Measurements from ENCODE around the gene ZMIZ1. TPM values are rescaled to one million over a fixed set of nuclear protein-coding genes. Genes with fewer than 3 reads are reported as not detected.
A peak's percentile ranks its signal among the peaks of the same experiment; 100 is the strongest.

ZMIZ1 gene
- total and polyA plus RNA-seq, 4 donors, result 3.9 to 19.1 (median 9.8) TPM

DNA sequence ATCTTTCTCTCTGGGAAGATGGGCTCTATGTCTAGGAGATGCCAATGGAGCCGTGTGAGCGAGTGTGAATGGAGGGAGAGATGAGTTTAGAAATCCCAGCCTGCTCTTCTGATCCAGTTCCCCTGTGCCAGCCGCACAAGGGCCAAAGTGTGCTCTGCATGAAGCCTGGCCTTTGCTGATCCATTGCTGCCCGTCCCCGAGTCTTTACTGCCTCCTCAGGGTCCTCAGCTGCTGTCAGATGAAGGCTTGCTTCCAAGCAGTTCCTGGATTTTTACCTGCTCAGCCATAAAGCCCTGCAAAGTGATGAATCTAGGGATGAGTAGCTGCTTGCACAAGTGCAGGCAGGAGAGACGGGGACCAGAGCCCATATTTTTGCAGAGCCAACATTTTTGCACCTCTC lies 115.9 kb downstream of the ZMIZ1 start (continued):
- TF ChIP-seq, protein P1, sequence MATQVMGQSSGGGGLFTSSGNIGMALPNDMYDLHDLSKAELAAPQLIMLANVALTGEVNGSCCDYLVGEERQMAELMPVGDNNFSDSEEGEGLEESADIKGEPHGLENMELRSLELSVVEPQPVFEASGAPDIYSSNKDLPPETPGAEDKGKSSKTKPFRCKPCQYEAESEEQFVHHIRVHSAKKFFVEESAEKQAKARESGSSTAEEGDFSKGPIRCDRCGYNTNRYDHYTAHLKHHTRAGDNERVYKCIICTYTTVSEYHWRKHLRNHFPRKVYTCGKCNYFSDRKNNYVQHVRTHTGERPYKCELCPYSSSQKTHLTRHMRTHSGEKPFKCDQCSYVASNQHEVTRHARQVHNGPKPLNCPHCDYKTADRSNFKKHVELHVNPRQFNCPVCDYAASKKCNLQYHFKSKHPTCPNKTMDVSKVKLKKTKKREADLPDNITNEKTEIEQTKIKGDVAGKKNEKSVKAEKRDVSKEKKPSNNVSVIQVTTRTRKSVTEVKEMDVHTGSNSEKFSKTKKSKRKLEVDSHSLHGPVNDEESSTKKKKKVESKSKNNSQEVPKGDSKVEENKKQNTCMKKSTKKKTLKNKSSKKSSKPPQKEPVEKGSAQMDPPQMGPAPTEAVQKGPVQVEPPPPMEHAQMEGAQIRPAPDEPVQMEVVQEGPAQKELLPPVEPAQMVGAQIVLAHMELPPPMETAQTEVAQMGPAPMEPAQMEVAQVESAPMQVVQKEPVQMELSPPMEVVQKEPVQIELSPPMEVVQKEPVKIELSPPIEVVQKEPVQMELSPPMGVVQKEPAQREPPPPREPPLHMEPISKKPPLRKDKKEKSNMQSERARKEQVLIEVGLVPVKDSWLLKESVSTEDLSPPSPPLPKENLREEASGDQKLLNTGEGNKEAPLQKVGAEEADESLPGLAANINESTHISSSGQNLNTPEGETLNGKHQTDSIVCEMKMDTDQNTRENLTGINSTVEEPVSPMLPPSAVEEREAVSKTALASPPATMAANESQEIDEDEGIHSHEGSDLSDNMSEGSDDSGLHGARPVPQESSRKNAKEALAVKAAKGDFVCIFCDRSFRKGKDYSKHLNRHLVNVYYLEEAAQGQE (IDR thresholded peaks at IDR 0.05), result no peak
- TF ChIP-seq GABPA (IDR thresholded peaks at IDR 0.05 in 1 of 2, conservative IDR thresholded peaks at IDR 0.05 in 1 of 2) (no peak), HNF4G (IDR thresholded peaks at IDR 0.05) (no peak), RAD21 (IDR thresholded peaks at IDR 0.05) (no peak)
- TF ChIP-seq, protein P2, sequence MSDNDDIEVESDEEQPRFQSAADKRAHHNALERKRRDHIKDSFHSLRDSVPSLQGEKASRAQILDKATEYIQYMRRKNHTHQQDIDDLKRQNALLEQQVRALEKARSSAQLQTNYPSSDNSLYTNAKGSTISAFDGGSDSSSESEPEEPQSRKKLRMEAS (IDR thresholded peaks at IDR 0.05), result no peak

DNA sequence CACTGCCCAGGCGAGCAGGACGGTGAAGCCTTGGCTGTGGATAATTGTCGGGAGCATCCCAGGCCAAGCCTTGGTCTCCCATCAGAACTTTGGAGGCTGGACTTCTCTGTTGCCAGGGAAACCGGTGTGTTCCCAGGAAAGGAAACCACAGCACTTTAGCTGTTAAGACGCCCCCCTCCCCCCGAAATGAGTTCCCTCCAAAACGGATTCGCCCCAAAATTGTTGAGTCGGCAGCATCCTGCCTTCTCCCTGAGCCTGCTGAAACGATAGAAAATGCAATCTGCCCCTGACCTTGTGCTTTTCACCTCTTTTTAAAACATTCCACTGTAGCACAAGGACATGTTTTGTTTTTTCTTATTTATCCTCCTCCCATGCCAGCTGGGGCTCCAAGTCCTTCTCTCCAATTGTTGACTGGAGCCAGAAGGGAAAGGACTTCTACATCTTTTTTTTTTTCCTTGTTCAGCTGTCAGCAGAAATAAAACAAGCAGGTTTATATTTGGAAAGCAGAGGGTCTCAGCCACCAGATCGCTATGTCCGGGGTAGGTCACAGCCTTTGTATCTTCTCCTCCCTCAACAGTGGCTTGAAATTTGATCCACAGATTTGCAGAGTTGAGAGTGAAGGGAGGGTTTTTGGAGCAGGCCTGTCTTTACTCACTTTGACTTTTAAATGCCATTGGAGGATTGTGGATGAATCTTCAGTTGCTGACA lies 116.5 kb downstream of the ZMIZ1 start:
- Histone ChIP-seq H3K4me3 (ENCODE audit: low read depth in 1 of 3, low read length in 3 of 3) (no peak overlapping the region), H3K9me3 (ENCODE audit: control insufficient read depth in 4 of 4, low read length in 3 of 4) (no peaks in the 10 kb centered on the region), H3K27ac (ENCODE audit: low read depth in 1 of 2, low read length in 2 of 2) (peak overlapping the region; percentile 15 to 38), H3K27me3 (ENCODE audit: control insufficient read depth in 4 of 4, insufficient read depth in 4 of 4, low read length in 3 of 4) (no peaks in the 10 kb centered on the region), H3K4me1 (ENCODE audit: control insufficient read depth in 4 of 4, insufficient read depth in 4 of 4, low read length in 3 of 4) (peaks cover 20 to 67% (median 54%) of the 10 kb centered on the region in 4 donors), H3K9ac (ENCODE audit: low read depth in 1 of 2, low read length in 2 of 2) (no peak overlapping the region), H3K36me3 (ENCODE audit: control insufficient read depth in 4 of 4, insufficient read depth in 3 of 4, low read depth in 1 of 4, low read length in 3 of 4) (no peaks in the 10 kb centered on the region)
- 53% methylated on average over 12 of the region's 12 CpGs for WGBS
- TF ChIP-seq RXRA (IDR thresholded peaks at IDR 0.05), result peak; percentile 14 to 33
- TF ChIP-seq SP1 (IDR thresholded peaks at IDR 0.05), result peak; percentile 49
- peak; percentile 94 for TF ChIP-seq NR2F2 (IDR thresholded peaks at IDR 0.05)
- TF ChIP-seq, protein P3, sequence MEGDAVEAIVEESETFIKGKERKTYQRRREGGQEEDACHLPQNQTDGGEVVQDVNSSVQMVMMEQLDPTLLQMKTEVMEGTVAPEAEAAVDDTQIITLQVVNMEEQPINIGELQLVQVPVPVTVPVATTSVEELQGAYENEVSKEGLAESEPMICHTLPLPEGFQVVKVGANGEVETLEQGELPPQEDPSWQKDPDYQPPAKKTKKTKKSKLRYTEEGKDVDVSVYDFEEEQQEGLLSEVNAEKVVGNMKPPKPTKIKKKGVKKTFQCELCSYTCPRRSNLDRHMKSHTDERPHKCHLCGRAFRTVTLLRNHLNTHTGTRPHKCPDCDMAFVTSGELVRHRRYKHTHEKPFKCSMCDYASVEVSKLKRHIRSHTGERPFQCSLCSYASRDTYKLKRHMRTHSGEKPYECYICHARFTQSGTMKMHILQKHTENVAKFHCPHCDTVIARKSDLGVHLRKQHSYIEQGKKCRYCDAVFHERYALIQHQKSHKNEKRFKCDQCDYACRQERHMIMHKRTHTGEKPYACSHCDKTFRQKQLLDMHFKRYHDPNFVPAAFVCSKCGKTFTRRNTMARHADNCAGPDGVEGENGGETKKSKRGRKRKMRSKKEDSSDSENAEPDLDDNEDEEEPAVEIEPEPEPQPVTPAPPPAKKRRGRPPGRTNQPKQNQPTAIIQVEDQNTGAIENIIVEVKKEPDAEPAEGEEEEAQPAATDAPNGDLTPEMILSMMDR (IDR thresholded peaks at IDR 0.05; ENCODE audit: low read depth, low read length, missing input control), result no peak
- TF ChIP-seq RAD21 (IDR thresholded peaks at IDR 0.05), result peak; percentile 11 to 31
- no peak for DNase-seq (ENCODE audit: low spot score)

DNA sequence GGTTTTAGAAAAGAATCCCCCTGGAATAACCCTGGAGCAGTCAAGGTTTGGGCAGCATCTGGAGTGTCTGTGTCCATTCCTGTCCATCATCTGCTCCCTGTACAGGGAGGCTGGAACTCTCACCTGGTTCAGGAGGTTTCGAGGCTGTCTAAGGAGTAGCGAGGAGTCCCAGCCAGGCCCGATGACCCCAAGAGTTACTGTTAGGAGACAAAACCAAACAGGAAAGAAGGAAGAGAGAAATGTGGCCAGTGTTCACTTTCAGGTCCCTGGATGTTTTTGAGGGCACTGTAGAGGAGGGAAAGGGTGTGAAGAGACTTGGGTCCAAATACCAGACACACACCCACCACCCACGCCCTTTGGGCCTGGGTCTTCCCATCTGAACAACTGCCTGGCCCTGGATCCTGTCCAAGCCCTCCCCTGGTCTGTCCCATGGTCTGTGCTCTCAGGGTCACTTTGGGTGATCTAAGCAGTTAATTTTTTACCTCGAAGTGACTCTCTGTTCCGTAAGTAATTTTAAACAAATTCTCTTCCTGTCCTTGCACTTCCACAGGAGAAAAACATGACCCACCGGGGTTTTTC lies 117.1 kb downstream of the ZMIZ1 start:
- 30% methylated on average over 7 of the region's 7 CpGs for WGBS
- Histone ChIP-seq H3K27ac (ENCODE audit: low read depth in 1 of 2, low read length in 2 of 2) (peak overlapping the region; percentile 15 to 38), H3K27me3 (ENCODE audit: control insufficient read depth in 4 of 4, insufficient read depth in 4 of 4, low read length in 3 of 4) (no peaks in the 10 kb centered on the region), H3K4me3 (ENCODE audit: low read depth in 1 of 3, low read length in 3 of 3) (no peak overlapping the region), H3K36me3 (ENCODE audit: control insufficient read depth in 4 of 4, insufficient read depth in 3 of 4, low read depth in 1 of 4, low read length in 3 of 4) (no peaks in the 10 kb centered on the region), H3K9ac (ENCODE audit: low read depth in 1 of 2, low read length in 2 of 2) (no peak overlapping the region), H3K4me1 (ENCODE audit: control insufficient read depth in 4 of 4, insufficient read depth in 4 of 4, low read length in 3 of 4) (peaks cover 20 to 67% (median 53%) of the 10 kb centered on the region in 4 donors), H3K9me3 (ENCODE audit: control insufficient read depth in 4 of 4, low read length in 3 of 4) (no peaks in the 10 kb centered on the region)
- DNase-seq (ENCODE audit: low spot score), result no peak
- TF ChIP-seq, protein P3 (IDR thresholded peaks at IDR 0.05; ENCODE audit: low read depth, low read length, missing input control), result no peak
- TF ChIP-seq RXRA (IDR thresholded peaks at IDR 0.05) (peak in 1 of 2 donors; percentile 2), HNF4A (conservative IDR thresholded peaks at IDR 0.05) (peak; percentile 35 to 38)
